Stimulated activated naive B cell treated with anti-CD40 and anti-IgM and Interleukin-4, amounts not matched to agents 10 μg/mL and 1 μg/mL and 100 μg/mL, for 72 hours (primary cell): ENCODE results near the gene TRIM67.
A peak's percentile ranks its signal among the peaks of the same experiment; 100 is the strongest.

Experiments used
- ATAC-seq, 2 donors: fragments of 150-1000 bp; cut with Tn5 transposase; replicated peaks; 2 replicates each; pipeline ENCODE4 v1.10.0; 2021; ENCODE audit warnings: moderate library complexity in 1 of 2
- DNase-seq: peaks from one replicate; pipeline ENCODE4 v3.0.0; 2021
- H3K27ac Mint-ChIP-seq: one replicate; pipeline ENCODE4 v1.8.0; 2022; ENCODE audit warnings: mild to moderate bottlenecking, mixed read lengths
- H3K27me3 Mint-ChIP-seq, 2 donors: one replicate each; pipeline ENCODE4 v1.8.0; 2022; ENCODE audit warnings: mixed read lengths in 2 of 2
- H3K36me3 Mint-ChIP-seq, 2 donors: one replicate each; pipeline ENCODE4 v1.8.0; 2022; ENCODE audit warnings: mixed read lengths in 2 of 2, mild to moderate bottlenecking in 1 of 2
- H3K4me1 Mint-ChIP-seq, 2 donors: one replicate each; pipeline ENCODE4 v1.8.0; 2022; ENCODE audit warnings: mixed read lengths in 2 of 2, mild to moderate bottlenecking in 1 of 2
- H3K4me3 Mint-ChIP-seq, 2 donors: one replicate each; pipeline ENCODE4 v1.8.0; 2022; ENCODE audit warnings: mild to moderate bottlenecking in 2 of 2, mixed read lengths in 2 of 2, moderate library complexity in 1 of 2
- H3K9me3 Mint-ChIP-seq, 2 donors: one replicate each; pipeline ENCODE4 v1.8.0; 2022; ENCODE audit warnings: mixed read lengths in 2 of 2, mild to moderate bottlenecking in 1 of 2

TRIM67 gene

GRCh38 chr1:231233735-231234417 is 72.0 kb downstream of the TRIM67 start:
- H3K36me3 Mint-ChIP-seq: peaks cover 55 to 68% of the 10 kb centered on the region in 2 donors
- no peak for ATAC-seq
- no peak overlapping the region for H3K27ac Mint-ChIP-seq
- H3K4me1 Mint-ChIP-seq: peaks cover 23 to 50% of the 10 kb centered on the region in 2 donors
- H3K9me3 Mint-ChIP-seq: no peaks in the 10 kb centered on the region
- no peak for DNase-seq
- no peaks in the 10 kb centered on the region for H3K27me3 Mint-ChIP-seq
- no peak overlapping the region for H3K4me3 Mint-ChIP-seq

GRCh38 chr1:231234506-231234905 is 72.6 kb downstream of the TRIM67 start:
- Mint-ChIP-seq H3K9me3 (no peaks in the 10 kb centered on the region), H3K4me1 (peaks cover 25 to 50% of the 10 kb centered on the region in 2 donors), H3K4me3 (no peak overlapping the region), H3K27me3 (no peaks in the 10 kb centered on the region), H3K36me3 (peaks cover 58 to 71% of the 10 kb centered on the region in 2 donors), H3K27ac (no peak overlapping the region)
- no peak for ATAC-seq
- no peak for DNase-seq

- Mint-ChIP-seq H3K9me3 (no peaks in the 10 kb centered on the region), H3K36me3 (peaks cover 56 to 64% of the 10 kb centered on the region in 2 donors), H3K4me3 (no peak overlapping the region), H3K27me3 (no peaks in the 10 kb centered on the region), H3K4me1 (peaks cover 28 to 50% of the 10 kb centered on the region in 2 donors), H3K27ac (no peak overlapping the region)
- DNase-seq: no peak
- ATAC-seq: no peak
Measured at GRCh38 chr1:231235526-231236207, 73.8 kb downstream of the TRIM67 start.

- DNase-seq: no peak
- H3K36me3 Mint-ChIP-seq: peaks cover 51 to 62% of the 10 kb centered on the region in 2 donors
- no peak for ATAC-seq
- no peaks in the 10 kb centered on the region for H3K27me3 Mint-ChIP-seq
- H3K9me3 Mint-ChIP-seq: no peaks in the 10 kb centered on the region
- no peak overlapping the region for H3K27ac Mint-ChIP-seq
- H3K4me1 Mint-ChIP-seq: peaks cover 23 to 45% of the 10 kb centered on the region in 2 donors
- no peak overlapping the region for H3K4me3 Mint-ChIP-seq
Measured at GRCh38 chr1:231236208-231236591, 74.3 kb downstream of the TRIM67 start.

- ATAC-seq (no peak), DNase-seq (no peak)
- Mint-ChIP-seq H3K36me3 (peaks cover 49 to 59% of the 10 kb centered on the region in 2 donors), H3K27me3 (no peaks in the 10 kb centered on the region), H3K4me1 (peaks cover 21 to 49% of the 10 kb centered on the region in 2 donors), H3K9me3 (no peaks in the 10 kb centered on the region), H3K27ac (no peak overlapping the region), H3K4me3 (no peak overlapping the region)
Measured at GRCh38 chr1:231236938-231237337, 75.1 kb downstream of the TRIM67 start.

- Mint-ChIP-seq H3K36me3 (peaks cover 42 to 51% of the 10 kb centered on the region in 2 donors), H3K9me3 (no peaks in the 10 kb centered on the region), H3K27me3 (no peaks in the 10 kb centered on the region), H3K4me1 (peaks cover 20 to 51% of the 10 kb centered on the region in 2 donors), H3K4me3 (no peak overlapping the region), H3K27ac (no peak overlapping the region)
- ATAC-seq: no peak
- DNase-seq: no peak
Measured at GRCh38 chr1:231238298-231238697, 76.4 kb downstream of the TRIM67 start.

- peaks cover 42 to 58% of the 10 kb centered on the region in 2 donors for H3K36me3 Mint-ChIP-seq
- ATAC-seq (peak; percentile 14 to 17), DNase-seq (no peak)
- peak overlapping the region; percentile 98 for H3K27ac Mint-ChIP-seq
- H3K4me1 Mint-ChIP-seq: peaks cover 24 to 64% of the 10 kb centered on the region in 2 donors
- peak overlapping the region; percentile 97 to 98 for H3K4me3 Mint-ChIP-seq
- no peaks in the 10 kb centered on the region for H3K9me3 Mint-ChIP-seq
- no peaks in the 10 kb centered on the region for H3K27me3 Mint-ChIP-seq
Measured at GRCh38 chr1:231240531-231240882, 78.6 kb downstream of the TRIM67 start.

- ATAC-seq (peak; percentile 99), DNase-seq (peak; percentile 86)
- peaks cover 39 to 57% of the 10 kb centered on the region in 2 donors for H3K36me3 Mint-ChIP-seq
- H3K9me3 Mint-ChIP-seq: no peaks in the 10 kb centered on the region
- H3K4me1 Mint-ChIP-seq: peaks cover 22 to 63% of the 10 kb centered on the region in 2 donors
- peak within 1 kb of the TSS; percentile 98 for H3K27ac Mint-ChIP-seq
- H3K4me3 Mint-ChIP-seq: peak within 1 kb of the TSS; percentile 97 to 98
- H3K27me3 Mint-ChIP-seq: no peaks in the 10 kb centered on the region
Measured at GRCh38 chr1:231240883-231241735, 79.3 kb downstream of the TRIM67 start, which contains the start of gene GNPAT. Gene GNPAT (plus strand): TSS chr1:231241212. CDS start chr1:231241379, 167 bp downstream.

GRCh38 chr1:231241750-231242149 is 79.9 kb downstream of the TRIM67 start:
- ATAC-seq: peak; percentile 24 to 25
- H3K27me3 Mint-ChIP-seq: no peaks in the 10 kb centered on the region
- H3K9me3 Mint-ChIP-seq: no peaks in the 10 kb centered on the region
- H3K4me3 Mint-ChIP-seq: peak overlapping the region; percentile 97 to 98
- DNase-seq: no peak
- H3K27ac Mint-ChIP-seq: peak overlapping the region; percentile 98
- peaks cover 20 to 58% of the 10 kb centered on the region in 2 donors for H3K4me1 Mint-ChIP-seq
- peaks cover 32 to 52% of the 10 kb centered on the region in 2 donors for H3K36me3 Mint-ChIP-seq

GRCh38 chr1:231242516-231243198 is 80.8 kb downstream of the TRIM67 start:
- no peaks in the 10 kb centered on the region for H3K27me3 Mint-ChIP-seq
- peaks cover 30 to 52% of the 10 kb centered on the region in 2 donors for H3K36me3 Mint-ChIP-seq
- H3K27ac Mint-ChIP-seq: no peak overlapping the region
- peaks cover 22 to 56% of the 10 kb centered on the region in 2 donors for H3K4me1 Mint-ChIP-seq
- DNase-seq (no peak), ATAC-seq (no peak)
- H3K9me3 Mint-ChIP-seq: no peaks in the 10 kb centered on the region
- H3K4me3 Mint-ChIP-seq: peak overlapping the region; percentile 97 to 98

- H3K9me3 Mint-ChIP-seq: no peaks in the 10 kb centered on the region
- no peaks in the 10 kb centered on the region for H3K27me3 Mint-ChIP-seq
- H3K27ac Mint-ChIP-seq: no peak overlapping the region
- DNase-seq (no peak), ATAC-seq (no peak)
- H3K4me1 Mint-ChIP-seq: peaks cover 9 to 35% of the 10 kb centered on the region in 2 donors
- H3K4me3 Mint-ChIP-seq: no peak overlapping the region
- peaks cover 27 to 54% of the 10 kb centered on the region in 2 donors for H3K36me3 Mint-ChIP-seq
Measured at GRCh38 chr1:231248778-231249177, 86.9 kb downstream of the TRIM67 start.

- Mint-ChIP-seq H3K27me3 (no peaks in the 10 kb centered on the region), H3K4me3 (no peak overlapping the region), H3K9me3 (no peaks in the 10 kb centered on the region), H3K4me1 (peaks cover 2 to 12% of the 10 kb centered on the region in 2 donors), H3K27ac (no peak overlapping the region), H3K36me3 (peaks cover 32 to 60% of the 10 kb centered on the region in 2 donors)
- ATAC-seq (no peak), DNase-seq (no peak)
Measured at GRCh38 chr1:231252336-231252735, 90.5 kb downstream of the TRIM67 start.

GRCh38 chr1:231260351-231260750 is 98.5 kb downstream of the TRIM67 start:
- Mint-ChIP-seq H3K36me3 (peaks cover 39 to 62% of the 10 kb centered on the region in 2 donors), H3K9me3 (peaks cover 5 to 8% of the 10 kb centered on the region in 2 donors)

GRCh38 chr1:231264642-231265041 is 102.8 kb downstream of the TRIM67 start:
- H3K4me1 Mint-ChIP-seq: no peaks in the 10 kb centered on the region
- H3K27me3 Mint-ChIP-seq: no peaks in the 10 kb centered on the region
- peaks cover 0 to 2% of the 10 kb centered on the region in 2 donors for H3K9me3 Mint-ChIP-seq
- H3K36me3 Mint-ChIP-seq: peaks cover 30 to 58% of the 10 kb centered on the region in 2 donors
- H3K27ac Mint-ChIP-seq: no peak overlapping the region
- ATAC-seq (no peak), DNase-seq (no peak)
- H3K4me3 Mint-ChIP-seq: no peak overlapping the region

More at GRCh38 chr1:231260351-231260750, 98.5 kb downstream of the TRIM67 start:
- Mint-ChIP-seq H3K27me3 (no peaks in the 10 kb centered on the region), H3K27ac (no peak overlapping the region), H3K4me1 (no peaks in the 10 kb centered on the region), H3K4me3 (no peak overlapping the region)
- DNase-seq (no peak), ATAC-seq (no peak)
